GM13977 (cell line): ENCODE results near the gene MAPRE3.

Experiments used
- DNase-seq: peaks from one replicate; pipeline ENCODE4 v3.0.0; 2012; ENCODE audit warnings: low spot score
- in situ Hi-C: fragments of 300-500 bp; cut with MboI; formaldehyde crosslinking; loops from one replicate; pipeline ENCODE4 v1.12.0; 2022; ENCODE audit warnings: low sequenced_read_pairs, low pct_unique_long_range_greater_than_20kb, mixed read lengths, inconsistent platforms; ENCODE audit not compliant: unreplicated experiment
- TF ChIP-seq, protein P1 (sequence below): IDR thresholded peaks from 2 replicates; pipeline ENCODE4 v1.5.1; 2012; ENCODE audit warnings: mild to moderate bottlenecking, control low read depth; ENCODE audit not compliant: insufficient read depth; ENCODE audit errors: extremely low read depth, missing control alignments

The MAPRE3 gene

DNA sequence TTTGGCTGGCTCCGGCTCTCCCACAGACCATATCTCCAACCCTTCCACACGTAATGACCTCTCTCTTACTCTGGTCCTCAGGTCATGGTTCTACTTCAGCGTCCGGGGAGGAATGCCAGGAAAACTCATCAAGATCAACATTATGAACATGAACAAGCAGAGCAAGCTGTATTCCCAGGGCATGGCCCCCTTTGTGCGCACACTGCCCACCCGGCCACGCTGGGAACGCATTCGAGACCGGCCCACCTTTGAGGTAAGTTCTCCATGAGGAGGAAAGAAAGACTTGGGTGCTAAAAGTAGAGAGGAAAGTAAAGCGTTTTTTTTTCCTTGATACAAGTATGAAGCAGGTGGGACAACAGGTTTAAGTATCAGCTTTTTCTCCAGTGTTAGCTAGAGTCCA, 82.9 kb downstream of the MAPRE3 start:
- in situ Hi-C loops = no loop called here
- DNase-seq = no peak
- TF ChIP-seq, protein P1, sequence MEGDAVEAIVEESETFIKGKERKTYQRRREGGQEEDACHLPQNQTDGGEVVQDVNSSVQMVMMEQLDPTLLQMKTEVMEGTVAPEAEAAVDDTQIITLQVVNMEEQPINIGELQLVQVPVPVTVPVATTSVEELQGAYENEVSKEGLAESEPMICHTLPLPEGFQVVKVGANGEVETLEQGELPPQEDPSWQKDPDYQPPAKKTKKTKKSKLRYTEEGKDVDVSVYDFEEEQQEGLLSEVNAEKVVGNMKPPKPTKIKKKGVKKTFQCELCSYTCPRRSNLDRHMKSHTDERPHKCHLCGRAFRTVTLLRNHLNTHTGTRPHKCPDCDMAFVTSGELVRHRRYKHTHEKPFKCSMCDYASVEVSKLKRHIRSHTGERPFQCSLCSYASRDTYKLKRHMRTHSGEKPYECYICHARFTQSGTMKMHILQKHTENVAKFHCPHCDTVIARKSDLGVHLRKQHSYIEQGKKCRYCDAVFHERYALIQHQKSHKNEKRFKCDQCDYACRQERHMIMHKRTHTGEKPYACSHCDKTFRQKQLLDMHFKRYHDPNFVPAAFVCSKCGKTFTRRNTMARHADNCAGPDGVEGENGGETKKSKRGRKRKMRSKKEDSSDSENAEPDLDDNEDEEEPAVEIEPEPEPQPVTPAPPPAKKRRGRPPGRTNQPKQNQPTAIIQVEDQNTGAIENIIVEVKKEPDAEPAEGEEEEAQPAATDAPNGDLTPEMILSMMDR = no peak

DNA sequence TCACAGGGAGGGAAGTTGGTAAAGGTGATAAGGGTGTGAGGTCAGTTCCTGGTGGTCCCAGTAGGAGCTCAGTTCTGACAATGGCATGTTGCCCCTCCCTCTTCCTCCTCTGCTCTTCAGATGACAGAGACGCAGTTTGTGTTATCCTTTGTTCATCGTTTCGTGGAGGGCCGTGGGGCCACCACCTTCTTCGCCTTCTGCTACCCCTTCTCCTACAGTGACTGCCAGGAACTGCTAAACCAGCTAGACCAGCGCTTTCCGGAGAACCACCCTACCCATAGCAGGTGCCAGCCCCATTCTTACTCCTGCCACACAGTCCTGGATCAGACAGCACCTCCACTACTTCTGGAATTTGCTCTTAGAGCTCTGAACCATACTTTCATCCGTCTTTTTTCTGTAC, 83.3 kb downstream of the MAPRE3 start:
- no peak for DNase-seq
- in situ Hi-C loops = no loop called here
- TF ChIP-seq, protein P1 = no peak

DNA sequence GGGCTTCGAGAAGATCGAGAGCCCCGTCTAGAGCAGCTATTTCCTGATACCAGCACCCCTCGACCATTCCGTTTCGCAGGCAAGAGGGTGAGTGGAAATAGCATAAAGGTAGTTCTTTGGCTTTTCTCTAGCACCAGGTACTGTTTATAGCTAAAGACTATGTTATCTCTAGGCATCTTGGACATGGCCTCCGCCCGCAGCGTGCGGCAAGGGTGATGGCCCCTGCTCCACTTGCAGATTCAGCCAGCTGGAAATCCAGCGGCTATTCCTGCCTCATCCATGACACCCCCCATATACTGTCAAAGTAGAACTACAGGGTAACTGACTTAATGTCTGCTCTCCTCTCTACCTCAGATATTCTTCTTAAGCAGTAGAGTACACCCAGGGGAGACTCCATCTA, 84.3 kb downstream of the MAPRE3 start:
- in situ Hi-C loops = no loop called here
- DNase-seq = no peak
- TF ChIP-seq, protein P1 = no peak

DNA sequence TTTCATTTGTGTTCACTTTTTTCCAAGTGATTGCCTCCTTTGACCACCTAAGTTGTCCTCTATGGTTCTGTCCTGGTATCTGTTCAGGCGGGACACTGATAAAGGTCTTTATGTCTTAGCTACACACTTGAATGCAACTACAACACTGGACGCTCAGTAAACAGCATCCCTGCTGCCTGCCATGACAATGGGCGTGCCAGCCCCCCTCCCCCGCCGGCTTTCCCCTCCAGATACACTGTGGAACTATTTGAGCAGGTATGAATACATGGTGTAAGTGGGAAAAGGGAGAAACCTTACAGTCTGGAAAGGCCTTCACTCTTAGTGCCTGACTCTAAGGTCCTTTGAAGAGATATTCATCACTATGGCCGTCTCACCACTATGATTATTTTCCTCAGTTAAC, 86.7 kb downstream of the MAPRE3 start:
- in situ Hi-C loops = no loop called here
- no peak for DNase-seq
- TF ChIP-seq, protein P1 = no peak

DNA sequence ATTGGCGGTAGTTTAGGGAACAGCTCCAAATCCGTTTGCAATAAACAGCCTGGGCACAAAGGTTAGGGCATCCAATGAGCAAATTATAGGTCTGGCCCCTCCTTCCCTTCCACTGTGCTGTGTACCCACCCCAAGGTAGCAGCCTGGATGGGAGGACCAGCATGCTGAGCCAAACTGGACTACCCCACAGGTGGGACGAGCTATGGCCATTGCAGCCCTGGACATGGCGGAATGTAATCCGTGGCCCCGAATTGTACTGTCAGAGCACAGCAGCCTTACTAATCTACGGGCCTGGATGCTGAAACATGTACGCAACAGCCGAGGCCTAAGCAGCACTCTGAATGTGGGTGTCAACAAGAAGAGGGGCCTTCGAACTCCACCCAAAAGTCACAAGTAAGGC, 87.8 kb downstream of the MAPRE3 start:
- TF ChIP-seq, protein P1 = no peak
- DNase-seq = no peak
- in situ Hi-C loops = no loop called here

DNA sequence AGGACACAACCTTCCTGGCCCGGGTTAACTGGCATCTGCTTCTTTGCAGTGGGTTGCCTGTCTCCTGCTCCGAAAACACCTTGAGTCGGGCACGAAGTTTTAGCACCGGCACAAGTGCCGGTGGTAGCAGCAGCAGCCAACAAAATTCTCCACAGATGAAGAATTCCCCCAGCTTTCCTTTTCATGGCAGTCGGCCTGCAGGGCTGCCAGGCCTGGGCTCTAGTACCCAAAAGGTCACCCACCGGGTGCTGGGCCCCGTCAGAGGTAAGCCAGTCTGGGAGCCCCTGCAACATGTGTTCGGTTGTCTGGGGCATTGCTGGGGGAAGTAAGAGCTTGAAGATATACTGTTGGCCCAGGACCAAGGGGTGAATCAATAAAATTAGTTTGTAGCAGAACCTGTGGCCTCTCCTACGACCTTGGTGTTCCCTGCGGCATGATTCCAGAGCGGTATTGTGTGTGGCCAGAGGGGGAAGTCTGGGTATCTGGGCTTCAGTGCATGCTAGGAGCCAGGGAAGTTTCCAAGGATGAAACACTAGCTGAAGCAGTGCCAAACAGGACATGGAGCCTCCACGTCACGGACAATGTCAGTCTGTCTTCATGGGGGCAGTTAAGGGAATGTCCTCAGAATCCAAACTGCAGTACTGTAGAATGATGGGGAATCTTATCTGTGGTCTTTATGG, 88.8 kb downstream of the MAPRE3 start:
- in situ Hi-C loops = no loop called here
- TF ChIP-seq, protein P1 = no peak
- DNase-seq = no peak
